ENCODE data around the gene SCAMP4.

The SCAMP4 gene

DNA sequence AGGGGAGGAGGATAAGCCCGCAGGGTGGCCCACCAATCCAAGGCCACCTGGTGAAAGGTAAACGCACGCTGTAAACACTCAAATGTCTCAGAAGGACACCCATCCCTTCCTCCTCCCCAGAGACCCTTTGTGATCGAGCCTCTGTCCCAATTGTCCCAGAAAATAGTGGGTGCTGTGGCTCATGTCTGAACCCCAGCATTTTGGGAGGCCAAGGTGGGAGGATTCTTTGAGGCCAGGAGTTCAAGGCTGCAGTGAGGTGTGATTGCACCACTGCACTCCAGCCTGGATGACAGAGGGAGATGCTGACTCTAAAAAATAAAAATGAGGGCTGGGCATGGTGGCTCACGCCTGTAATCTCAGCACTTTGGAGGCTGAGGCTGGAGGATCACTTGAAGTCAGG, 16.8 kb upstream of the SCAMP4 start:
- no peaks in the 10 kb centered on the region for H3K36me3 ChIP-seq (replicated peaks)
- DNase-seq: no peak
- H3K27me3 ChIP-seq (replicated peaks): no peaks in the 10 kb centered on the region
- in situ Hi-C loops (cut with HindIII; ENCODE audit: low pct_ligation_motif_present, low sequenced_read_pairs): no loop called here
- H3K27ac ChIP-seq: no peak overlapping the region
- TF ChIP-seq, protein P1, sequence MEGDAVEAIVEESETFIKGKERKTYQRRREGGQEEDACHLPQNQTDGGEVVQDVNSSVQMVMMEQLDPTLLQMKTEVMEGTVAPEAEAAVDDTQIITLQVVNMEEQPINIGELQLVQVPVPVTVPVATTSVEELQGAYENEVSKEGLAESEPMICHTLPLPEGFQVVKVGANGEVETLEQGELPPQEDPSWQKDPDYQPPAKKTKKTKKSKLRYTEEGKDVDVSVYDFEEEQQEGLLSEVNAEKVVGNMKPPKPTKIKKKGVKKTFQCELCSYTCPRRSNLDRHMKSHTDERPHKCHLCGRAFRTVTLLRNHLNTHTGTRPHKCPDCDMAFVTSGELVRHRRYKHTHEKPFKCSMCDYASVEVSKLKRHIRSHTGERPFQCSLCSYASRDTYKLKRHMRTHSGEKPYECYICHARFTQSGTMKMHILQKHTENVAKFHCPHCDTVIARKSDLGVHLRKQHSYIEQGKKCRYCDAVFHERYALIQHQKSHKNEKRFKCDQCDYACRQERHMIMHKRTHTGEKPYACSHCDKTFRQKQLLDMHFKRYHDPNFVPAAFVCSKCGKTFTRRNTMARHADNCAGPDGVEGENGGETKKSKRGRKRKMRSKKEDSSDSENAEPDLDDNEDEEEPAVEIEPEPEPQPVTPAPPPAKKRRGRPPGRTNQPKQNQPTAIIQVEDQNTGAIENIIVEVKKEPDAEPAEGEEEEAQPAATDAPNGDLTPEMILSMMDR (IDR thresholded peaks at IDR 0.05; ENCODE audit: low read depth, low read length, missing control alignments): no peak
- H3K4me3 ChIP-seq (ENCODE audit: low read depth, low read length): no peak overlapping the region

GRCh38 chr19:1889907-1890306, 15.3 kb upstream of the SCAMP4 start:
- no peak for DNase-seq
- in situ Hi-C loops (cut with HindIII; ENCODE audit: low pct_ligation_motif_present, low sequenced_read_pairs): no loop called here
- H3K27ac ChIP-seq: no peak overlapping the region
- no peak overlapping the region for H3K4me3 ChIP-seq (ENCODE audit: low read depth, low read length)
- no peaks in the 10 kb centered on the region for H3K36me3 ChIP-seq (replicated peaks)
- TF ChIP-seq, protein P1 (IDR thresholded peaks at IDR 0.05; ENCODE audit: low read depth, low read length, missing control alignments): no peak
- no peaks in the 10 kb centered on the region for H3K27me3 ChIP-seq (replicated peaks)

- Histone ChIP-seq H3K36me3 (replicated peaks) (no peaks in the 10 kb centered on the region), H3K27ac (no peak overlapping the region), H3K27me3 (replicated peaks) (no peaks in the 10 kb centered on the region), H3K4me3 (ENCODE audit: low read depth, low read length) (no peak overlapping the region)
- no peak for DNase-seq
- in situ Hi-C loops (cut with HindIII; ENCODE audit: low pct_ligation_motif_present, low sequenced_read_pairs): no loop called here
- TF ChIP-seq, protein P1 (IDR thresholded peaks at IDR 0.05; ENCODE audit: low read depth, low read length, missing control alignments): no peak
These were observed 11.4 kb upstream of the SCAMP4 start for GRCh38 chr19:1893791-1894190.

DNA sequence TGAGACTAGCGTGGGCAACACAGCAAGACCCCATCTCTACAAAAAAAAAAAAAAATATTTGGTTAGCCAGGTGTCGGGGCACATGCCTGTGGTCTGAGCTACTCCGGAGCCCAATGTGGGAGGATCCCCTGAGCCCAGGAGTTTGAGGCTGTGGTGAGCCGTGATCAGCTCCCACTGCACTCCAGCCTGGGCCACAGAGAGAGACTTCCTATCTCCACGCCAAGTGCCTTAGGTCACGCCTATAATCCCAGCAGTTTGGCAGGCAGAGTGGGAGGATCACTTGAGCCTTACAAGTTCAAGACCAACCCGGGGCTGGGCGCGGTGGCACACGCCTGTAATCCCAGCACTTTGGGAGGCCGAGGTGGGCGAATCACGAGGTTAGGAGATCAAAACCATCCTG, 8.7 kb upstream of the SCAMP4 start:
- in situ Hi-C loops (cut with HindIII; ENCODE audit: low pct_ligation_motif_present, low sequenced_read_pairs): no loop called here
- Histone ChIP-seq H3K27me3 (replicated peaks) (no peaks in the 10 kb centered on the region), H3K36me3 (replicated peaks) (no peaks in the 10 kb centered on the region), H3K27ac (no peak overlapping the region), H3K4me3 (ENCODE audit: low read depth, low read length) (no peak overlapping the region)
- TF ChIP-seq, protein P1 (IDR thresholded peaks at IDR 0.05; ENCODE audit: low read depth, low read length, missing control alignments): no peak
- DNase-seq: no peak

DNA sequence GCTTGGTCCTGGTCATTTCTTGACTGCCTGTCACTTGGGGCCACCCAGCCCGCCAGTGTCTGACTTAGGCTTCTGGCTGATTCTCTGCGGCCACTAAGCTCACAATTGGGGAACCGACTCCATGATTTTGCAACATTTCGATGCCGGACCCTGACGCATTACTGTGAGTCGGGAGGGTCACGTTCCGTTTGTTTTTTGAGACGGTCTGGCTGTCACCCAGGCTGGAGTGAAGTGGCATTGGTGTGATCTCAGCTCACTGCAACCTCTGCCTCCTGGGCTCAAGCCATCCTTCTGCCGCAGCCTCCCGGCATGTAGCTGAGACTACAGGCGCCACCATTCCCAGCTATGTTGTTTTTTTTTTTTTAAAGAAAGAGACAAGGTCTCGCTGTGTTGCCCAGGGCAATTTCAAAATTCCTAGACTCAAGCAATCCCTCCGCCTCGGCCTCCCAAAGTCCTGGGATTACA, 3.2 kb upstream of the SCAMP4 start:
- Histone ChIP-seq H3K27ac (no peak overlapping the region), H3K27me3 (replicated peaks) (no peaks in the 10 kb centered on the region), H3K36me3 (replicated peaks) (no peaks in the 10 kb centered on the region), H3K4me3 (ENCODE audit: low read depth, low read length) (no peak overlapping the region)
- TF ChIP-seq, protein P1 (IDR thresholded peaks at IDR 0.05; ENCODE audit: low read depth, low read length, missing control alignments): no peak
- no peak for DNase-seq
- in situ Hi-C loops (cut with HindIII; ENCODE audit: low pct_ligation_motif_present, low sequenced_read_pairs): no loop called here

DNA sequence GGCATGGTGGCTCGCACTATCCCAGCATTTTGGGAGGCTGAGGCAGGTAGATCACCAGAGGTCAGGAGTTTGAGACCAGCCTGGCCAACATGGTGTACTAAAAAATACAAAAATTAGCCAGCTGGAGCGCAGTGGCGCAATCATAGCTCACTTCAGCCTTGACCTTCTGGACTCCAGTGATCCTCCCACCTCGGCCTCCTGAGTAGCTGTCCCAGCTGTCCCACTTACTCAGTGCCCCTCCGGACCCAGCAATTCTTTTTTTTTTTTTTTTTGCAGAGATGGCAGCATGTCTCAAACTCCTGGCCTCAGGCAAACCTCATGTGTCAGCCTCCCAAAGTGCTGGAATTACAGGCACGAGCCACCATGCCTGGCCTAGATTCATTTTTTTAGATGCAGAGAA, 2.3 kb upstream of the SCAMP4 start:
- in situ Hi-C loops (cut with HindIII; ENCODE audit: low pct_ligation_motif_present, low sequenced_read_pairs): no loop called here

More for the DNA sequence above, 2.3 kb upstream of the SCAMP4 start:
- Histone ChIP-seq H3K27me3 (replicated peaks) (no peaks in the 10 kb centered on the region), H3K36me3 (replicated peaks) (no peaks in the 10 kb centered on the region), H3K27ac (no peak overlapping the region), H3K4me3 (ENCODE audit: low read depth, low read length) (no peak overlapping the region)
- TF ChIP-seq, protein P1 (IDR thresholded peaks at IDR 0.05; ENCODE audit: low read depth, low read length, missing control alignments): no peak
- no peak for DNase-seq

Data from brain microvascular endothelial cell (primary cell).